Glomerular visceral epithelial cell (primary cell): Measurements from ENCODE around the gene GPR171.
A peak's percentile ranks its signal among the peaks of the same experiment; 100 is the strongest.

ENCODE experiments used
- DNase-seq: peaks from one replicate; pipeline ENCODE4 v3.0.0-alpha.2; 2016; ENCODE audit errors: extremely low spot score

The GPR171 gene

DNA sequence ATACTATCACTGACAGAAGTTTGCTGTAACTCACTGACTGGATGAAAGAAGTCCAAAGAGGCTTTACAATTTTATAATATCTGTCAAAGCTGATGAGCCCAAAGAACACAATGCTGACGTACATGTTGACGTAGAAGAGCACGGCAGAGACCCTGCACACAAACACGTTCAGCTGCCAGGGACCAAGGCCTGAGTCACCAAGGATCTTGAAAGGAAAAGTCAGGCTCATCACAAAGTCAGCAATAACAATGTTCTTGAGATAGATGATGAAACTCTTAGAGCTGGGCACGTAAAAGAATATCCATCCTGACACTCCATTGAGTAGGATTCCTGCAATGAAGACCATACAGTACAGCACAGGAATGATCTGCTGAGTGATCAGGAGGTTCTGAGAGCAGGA lies 10.9 kb upstream of the GPR171 start:
- DNase-seq: no peak

GRCh38 chr3:151213151-151213550 lies 10.1 kb upstream of the GPR171 start:
- DNase-seq: no peak

- DNase-seq: no peak
Measured at GRCh38 chr3:151210676-151211381, 7.8 kb upstream of the GPR171 start.

DNA sequence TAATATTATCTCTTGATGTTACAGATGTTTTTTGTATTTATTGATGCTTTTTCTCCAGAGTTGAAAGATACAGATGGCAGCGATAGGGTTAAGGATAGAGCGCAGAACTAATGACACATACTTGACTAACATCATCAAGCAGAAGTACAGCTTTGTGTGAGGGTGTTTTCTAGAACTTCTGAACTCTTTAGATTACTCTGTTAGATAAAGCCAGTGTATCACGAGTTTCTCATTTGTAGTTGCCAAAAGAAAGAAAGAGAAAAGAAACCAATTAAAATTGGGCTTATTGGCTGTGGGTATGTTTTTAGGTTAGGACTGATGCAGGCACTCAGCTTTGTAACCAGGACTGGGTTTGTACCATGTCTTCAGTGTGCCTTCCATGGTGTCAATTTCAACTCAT lies 6.6 kb upstream of the GPR171 start:
- DNase-seq: no peak

DNA sequence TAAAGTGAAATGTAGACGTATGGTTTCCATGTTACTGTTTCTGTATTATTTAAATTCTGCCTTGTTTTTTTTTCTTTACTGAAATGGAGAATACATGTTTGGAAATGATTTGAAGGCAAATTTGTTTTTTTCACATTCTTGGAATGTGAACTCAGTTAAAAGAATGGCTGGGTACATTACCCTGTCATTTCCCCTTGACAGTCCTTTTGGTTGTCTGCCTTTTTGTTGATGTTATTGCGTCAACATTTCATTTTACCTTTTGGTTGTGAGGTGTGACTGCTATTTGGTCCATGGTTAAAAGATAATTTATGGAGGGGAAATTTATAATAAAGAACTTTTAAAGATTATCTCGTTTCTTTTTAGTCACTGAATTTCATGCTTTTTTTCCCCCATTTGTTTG lies 3.2 kb upstream of the GPR171 start:
- DNase-seq: no peak

DNA sequence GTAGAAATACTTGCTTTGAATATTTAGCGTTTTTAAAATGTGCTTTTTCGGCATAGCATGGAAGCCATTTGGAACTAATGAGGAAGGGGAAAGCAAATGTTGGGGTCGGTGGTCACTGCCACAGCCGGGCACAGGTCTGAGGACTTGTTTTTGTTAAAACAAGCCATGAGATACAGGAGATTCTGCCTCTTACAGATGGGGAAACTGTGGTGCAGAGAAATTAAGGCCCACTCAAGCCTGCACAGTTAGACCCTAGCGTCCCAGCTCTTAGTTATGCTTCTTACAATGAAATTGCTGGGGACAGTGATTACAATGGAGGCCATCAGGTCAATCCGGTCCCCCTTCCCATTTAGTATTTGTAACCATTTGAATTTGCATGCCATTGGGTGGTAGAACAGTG lies 2.5 kb upstream of the GPR171 start:
- DNase-seq: no peak

GRCh38 chr3:151204530-151205402 lies 1.8 kb upstream of the GPR171 start:
- no peak for DNase-seq

DNA sequence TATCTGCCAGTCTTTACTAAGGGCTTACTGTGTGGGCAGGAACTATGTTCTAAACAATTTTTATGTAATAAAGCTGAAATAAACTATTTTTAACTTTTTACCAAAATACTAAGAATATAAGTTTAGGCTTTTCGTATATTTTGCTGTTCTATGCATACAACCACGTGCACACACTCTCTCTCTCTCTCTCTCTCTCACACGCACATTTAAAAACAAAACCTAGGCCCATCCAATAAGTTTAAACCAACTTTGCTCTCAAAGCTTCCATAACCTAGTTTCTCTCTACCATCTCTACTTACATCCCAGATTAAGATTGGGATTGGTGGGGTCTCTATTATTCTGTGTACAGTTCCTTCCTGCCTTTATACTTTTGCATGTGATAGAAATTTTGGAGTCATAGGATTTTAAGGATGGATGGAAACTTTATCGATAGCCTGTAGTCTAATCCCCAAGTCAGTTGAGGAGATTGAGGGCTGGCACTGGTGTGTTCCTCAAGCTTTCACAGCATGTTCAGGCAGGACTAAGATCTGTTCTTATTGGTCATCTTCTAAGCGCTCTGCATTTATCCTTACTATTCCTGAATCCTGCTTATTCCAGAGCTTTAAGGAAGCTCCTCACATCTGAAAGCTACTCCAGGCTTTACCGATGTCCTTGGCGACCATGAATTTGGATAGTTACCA lies 1.8 kb downstream of the GPR171 start:
- DNase-seq: no peak

GRCh38 chr3:151200586-151200985 lies 2.4 kb downstream of the GPR171 start:
- DNase-seq: no peak

DNA sequence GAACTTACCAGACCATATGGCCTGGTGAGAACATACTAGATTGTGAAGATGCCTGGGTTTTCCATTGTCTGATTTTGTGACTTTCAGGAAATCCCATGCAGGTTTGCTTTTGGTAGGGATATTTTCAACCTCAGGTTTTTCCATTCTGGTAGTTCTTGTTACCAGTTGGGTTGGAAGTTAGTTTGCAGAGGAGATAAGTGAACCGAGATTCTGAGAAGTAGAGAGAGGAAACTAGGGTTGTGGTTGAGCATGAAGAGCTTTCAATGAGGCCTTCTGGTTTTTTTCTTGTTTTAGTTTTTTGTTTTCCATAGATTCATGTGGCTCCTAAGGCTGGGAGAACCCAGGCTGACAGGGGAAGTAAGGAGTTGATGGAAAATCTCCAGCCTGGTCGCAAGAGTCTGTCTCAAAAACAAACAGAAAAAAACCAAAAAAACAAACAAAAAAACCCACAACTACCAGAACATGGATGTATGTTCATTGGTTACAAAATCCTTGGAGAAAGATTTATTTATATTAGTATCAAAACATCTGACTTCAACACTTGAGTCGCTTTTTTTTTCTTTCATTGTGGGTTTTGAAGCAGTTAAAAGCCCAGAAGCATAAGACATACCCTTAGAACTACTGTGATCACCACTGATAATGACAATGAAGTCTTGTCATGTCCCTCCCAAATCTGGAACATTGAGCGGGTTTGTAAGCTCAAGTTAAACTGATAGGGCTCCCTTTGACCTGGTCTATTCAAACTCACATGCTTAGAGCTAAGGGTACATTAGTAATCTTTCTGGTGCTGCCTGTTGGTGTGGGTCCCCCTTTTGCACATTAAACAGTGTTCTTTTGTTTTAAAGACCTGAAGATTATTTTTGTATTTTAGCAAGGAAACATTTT lies 3.2 kb downstream of the GPR171 start:
- no peak for DNase-seq

- DNase-seq: no peak
Measured at GRCh38 chr3:151198849-151199248, 4.2 kb downstream of the GPR171 start.

- DNase-seq: peak; percentile 15
Measured at GRCh38 chr3:151197981-151198767, 4.8 kb downstream of the GPR171 start.

DNA sequence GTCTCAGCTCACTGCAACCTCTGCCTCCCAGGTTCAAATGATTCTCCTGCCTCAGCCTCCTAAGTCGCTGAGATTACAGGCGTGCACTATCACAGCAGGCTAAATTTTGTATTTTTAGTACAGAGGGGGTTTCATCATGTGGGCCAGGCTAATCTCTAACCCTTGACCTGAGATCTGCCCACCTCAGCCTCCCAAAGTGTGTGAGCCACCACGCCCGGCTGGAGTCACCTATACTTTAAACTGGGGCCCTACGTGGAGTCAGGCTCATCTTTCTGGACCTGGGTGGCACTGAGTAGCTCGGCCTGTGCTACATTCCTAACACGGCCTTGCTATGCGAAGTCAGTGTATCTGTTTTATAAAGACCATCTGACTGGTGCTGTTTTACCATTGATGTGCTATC lies 5.8 kb downstream of the GPR171 start:
- DNase-seq: no peak

DNA sequence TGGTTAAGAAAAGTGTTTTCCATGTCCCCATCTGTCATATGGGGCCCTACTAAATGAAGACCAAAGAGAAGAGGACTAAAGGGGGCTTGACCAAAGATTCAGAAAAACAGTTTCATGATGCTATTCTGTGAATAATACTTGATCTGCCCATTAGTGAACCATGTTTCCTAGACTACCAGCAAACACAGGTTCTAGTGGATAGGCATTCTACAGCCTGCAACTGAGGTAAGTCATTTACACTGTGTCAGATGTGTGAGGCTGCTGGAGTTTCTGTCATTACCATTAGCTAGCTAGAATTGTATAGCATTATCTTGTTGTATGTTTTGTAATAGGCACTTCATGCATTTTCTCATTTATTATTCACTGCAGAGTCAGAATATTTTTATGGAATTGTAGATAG lies 6.6 kb downstream of the GPR171 start:
- no peak for DNase-seq

DNA sequence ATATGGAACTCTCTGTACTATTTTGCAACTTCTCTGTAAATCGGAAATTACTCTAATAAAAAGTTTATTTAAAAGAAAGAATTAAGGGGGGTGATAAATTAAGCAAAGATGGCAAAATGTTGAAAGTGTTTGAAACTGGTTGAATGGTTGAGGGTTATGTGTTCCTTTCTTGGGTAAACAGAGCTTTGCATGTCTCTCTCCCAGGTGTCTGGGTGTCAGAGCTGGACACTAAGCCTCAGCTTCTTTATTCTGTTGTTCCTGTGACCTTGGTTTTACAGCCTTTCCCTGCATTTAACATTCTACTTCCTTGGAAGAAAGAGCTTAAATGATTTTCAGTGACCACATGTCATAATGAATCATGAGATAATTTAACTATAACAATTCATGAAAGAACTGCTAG lies 7.2 kb downstream of the GPR171 start:
- DNase-seq: no peak

DNA sequence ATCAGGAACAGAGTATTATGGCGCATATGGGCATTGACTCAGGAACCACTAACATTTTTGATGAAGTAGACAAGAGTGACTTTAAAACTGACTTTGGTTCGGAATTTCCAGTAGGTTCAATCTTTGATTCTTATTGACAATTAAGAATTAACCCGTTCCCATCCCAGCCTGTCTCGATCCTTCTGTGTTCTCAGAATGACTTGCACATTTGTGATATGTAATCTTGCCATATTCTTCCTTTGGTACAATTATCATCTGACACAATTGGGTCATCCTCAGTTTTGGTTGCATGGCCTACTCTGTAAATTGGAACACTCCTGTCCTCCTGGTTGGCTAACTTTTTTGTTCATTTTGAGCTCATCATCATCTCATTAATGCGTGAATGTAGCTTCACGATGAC lies 10.5 kb downstream of the GPR171 start:
- DNase-seq: no peak

DNA sequence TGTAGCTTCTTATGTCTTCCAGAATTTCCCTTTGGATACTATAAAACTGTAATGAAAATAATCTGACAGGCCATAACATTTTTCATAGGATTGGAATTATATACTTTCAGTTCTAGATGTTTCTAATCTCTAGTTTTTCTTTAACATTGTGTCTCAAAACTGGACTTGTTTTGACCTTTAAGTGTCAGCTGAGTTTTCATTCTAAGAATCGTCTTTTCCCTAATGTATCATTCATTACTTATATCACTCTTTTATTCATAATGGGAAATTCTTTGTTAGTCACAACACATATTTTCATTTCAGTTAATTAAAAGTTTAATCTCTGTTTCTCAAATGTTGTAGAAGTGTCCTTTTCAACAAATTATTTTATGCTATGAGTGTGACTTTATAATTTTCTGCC lies 11.9 kb downstream of the GPR171 start:
- no peak for DNase-seq

DNA sequence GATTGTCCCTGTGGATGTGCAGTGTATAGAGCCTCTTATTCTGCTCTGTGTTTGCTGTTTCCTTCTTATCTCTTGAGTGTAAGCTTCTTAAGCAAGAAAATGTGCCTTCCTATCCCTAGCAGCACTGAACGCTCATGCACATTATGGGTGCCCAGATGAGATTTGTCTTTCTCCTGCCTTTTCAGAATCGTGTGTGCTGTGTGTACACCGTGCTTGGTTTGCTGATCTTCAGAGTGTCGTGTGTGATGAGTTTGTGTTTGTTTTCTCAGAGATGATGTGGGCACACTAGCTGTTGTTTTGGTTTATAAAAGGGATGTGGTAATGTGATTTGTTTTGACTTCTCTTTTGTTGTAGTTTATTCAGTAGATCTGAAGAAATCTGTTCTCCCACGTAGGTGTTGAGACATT lies 19.7 kb downstream of the GPR171 start:
- no peak for DNase-seq

GRCh38 chr3:151182349-151183079 lies 20.5 kb downstream of the GPR171 start:
- no peak for DNase-seq

DNA sequence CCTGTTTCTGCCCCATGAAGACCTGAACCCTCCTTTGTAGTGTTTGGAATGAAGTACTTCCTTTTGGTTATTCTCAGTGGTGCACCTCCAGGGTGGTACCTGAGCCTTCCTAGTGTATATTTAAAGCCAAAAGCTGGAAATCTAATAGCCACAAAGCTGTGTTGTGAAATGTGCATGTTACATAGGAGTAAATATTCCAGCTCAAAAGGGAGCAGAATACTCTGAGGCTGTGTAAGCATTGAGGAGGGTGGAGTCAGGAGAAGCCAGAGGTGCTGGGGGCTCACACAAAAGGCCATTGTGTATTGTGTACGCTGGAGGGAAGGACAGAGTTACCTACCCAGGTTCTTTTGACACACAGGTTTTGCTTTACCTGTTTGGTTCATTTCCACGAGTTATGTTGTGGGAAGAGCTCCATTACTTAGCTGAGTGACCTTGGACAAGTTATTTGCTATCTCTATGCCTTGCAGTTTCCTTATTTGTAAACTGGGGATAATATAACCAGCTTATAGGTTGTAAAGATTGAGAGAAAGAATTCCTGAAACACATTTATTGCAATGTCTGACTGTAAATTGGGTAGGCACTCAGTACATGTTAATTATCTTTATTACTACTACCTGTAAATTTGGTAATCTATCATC lies 24.7 kb downstream of the GPR171 start:
- no peak for DNase-seq
